HEK293T (cell line): ENCODE results near the gene EHBP1.

Experiments used
- ARNT ChIP-seq: fragments of 450-650 bp; IDR thresholded peaks from 2 replicates; pipeline ENCODE4 v1.6.1; 2017; ENCODE audit warnings: mild to moderate bottlenecking
- BHLHE40 ChIP-seq: fragments of 450-650 bp; IDR thresholded peaks from 2 replicates; pipeline ENCODE4 v1.6.1; 2016; ENCODE audit warnings: mild to moderate bottlenecking, moderate library complexity, borderline replicate concordance
- CTBP1 ChIP-seq: fragments of 450-650 bp; IDR thresholded peaks from 2 replicates; pipeline ENCODE4 v1.6.1; 2016; ENCODE audit warnings: borderline replicate concordance
- ELF4 ChIP-seq: fragments of 450-650 bp; IDR thresholded peaks from 2 replicates; pipeline ENCODE4 v1.6.1; 2017; ENCODE audit warnings: antibody characterized with exemption
- FOXK2 ChIP-seq: fragments of 450-650 bp; IDR thresholded peaks from 2 replicates; pipeline ENCODE4 v1.6.1; 2016; ENCODE audit warnings: mild to moderate bottlenecking
- FOXM1 ChIP-seq: fragments of 450-650 bp; IDR thresholded peaks from 2 replicates; pipeline ENCODE4 v1.6.1; 2017; ENCODE audit warnings: mild to moderate bottlenecking, borderline replicate concordance
- HDGF ChIP-seq: fragments of 450-650 bp; IDR thresholded peaks from 2 replicates; pipeline ENCODE4 v1.6.1; 2017; ENCODE audit warnings: antibody characterized with exemption, borderline replicate concordance
- LEF1 ChIP-seq: fragments of 450-650 bp; IDR thresholded peaks from 2 replicates; pipeline ENCODE4 v1.6.1; 2017; ENCODE audit warnings: mild to moderate bottlenecking, borderline replicate concordance
- NFRKB ChIP-seq: fragments of 450-650 bp; IDR thresholded peaks from 2 replicates; pipeline ENCODE4 v1.6.1; 2016; ENCODE audit warnings: mild to moderate bottlenecking, moderate library complexity
- PKNOX1 ChIP-seq: fragments of 450-650 bp; IDR thresholded peaks from 2 replicates; pipeline ENCODE4 v1.6.1; 2016
- SP1 ChIP-seq: fragments of 450-650 bp; IDR thresholded peaks from 2 replicates; pipeline ENCODE4 v1.6.1; 2017
- SUZ12 ChIP-seq: fragments of 450-650 bp; IDR thresholded peaks from 2 replicates; pipeline ENCODE4 v1.6.1; 2016; ENCODE audit warnings: mild to moderate bottlenecking
- ZNF384 ChIP-seq: fragments of 450-650 bp; IDR thresholded peaks from 2 replicates; pipeline ENCODE4 v1.6.1; 2016

DNA sequence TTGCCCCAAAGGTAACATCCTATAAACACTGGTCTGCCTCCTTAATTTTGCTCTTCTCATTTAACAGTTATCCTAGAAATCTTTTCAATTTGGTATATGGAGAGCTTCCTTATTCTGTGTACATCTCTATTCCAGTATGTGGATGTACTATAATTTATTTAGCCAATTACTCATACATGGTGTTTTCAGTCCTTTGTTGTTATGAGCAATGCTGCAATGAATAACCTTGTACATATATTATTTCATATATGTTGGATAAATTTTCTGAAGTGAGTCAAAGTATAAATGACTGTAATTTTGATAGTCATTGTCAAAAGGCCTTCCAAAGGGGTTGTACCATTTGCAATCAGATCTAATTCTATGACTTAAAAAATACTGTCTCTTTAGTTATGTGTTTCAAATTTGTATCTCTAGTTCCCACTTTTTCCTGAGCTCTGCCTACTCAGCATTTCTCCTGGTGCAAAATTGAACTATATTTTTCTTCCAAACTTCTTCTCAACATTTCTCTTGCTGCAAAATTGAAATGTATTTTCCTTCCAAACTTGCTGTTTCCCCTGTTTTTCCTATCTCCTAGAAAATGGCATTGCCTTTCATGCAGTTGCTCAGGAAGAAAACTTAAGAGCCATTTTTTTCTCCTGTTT lies 191.8 kb downstream of the EHBP1 start:
- TF ChIP-seq SUZ12 (no peak), FOXK2 (no peak), SP1 (no peak), BHLHE40 (no peak), ELF4 (no peak), CTBP1 (no peak), NFRKB (no peak), HDGF (no peak), FOXM1 (no peak), LEF1 (no peak), ZNF384 (no peak), PKNOX1 (no peak), ARNT (no peak)
